Spleen (tissue), 11 donors: ENCODE measurements around the gene TEX11. TPM values are rescaled to one million over a fixed set of nuclear protein-coding genes. Genes with fewer than 3 reads are reported as not detected.
"Not testable (repeated sequence)": the region's sequence is repeated elsewhere in the genome, so short reads cannot be mapped to it uniquely, and the experiment has no call there.

Source experiments
- DNase-seq: peaks from one replicate; pipeline ENCODE4 v3.0.0-alpha.2; 2020
- H3K27ac ChIP-seq, 8 donors: fragments of 200-600 bp; sonication (generic) in 7 of 8; 1 replicate in 4 of 8; 2 replicates in 4 of 8; pipeline versions ENCODE4 v1.5.0 to v1.8.0; 2016 to 2021; ENCODE audit warnings: inconsistent platforms in 4 of 8, mild to moderate bottlenecking in 4 of 8, moderate library complexity in 1 of 8
- H3K27me3 ChIP-seq, 7 donors: fragments of 200-600 bp; sonication (generic) in 6 of 7; replicated peaks in 1 of 7; 1 replicate in 4 of 7; 2 replicates in 3 of 7; pipeline versions ENCODE4 v1.5.0 to v1.8.0; 2016 to 2021; ENCODE audit warnings: inconsistent platforms in 3 of 7, mild to moderate bottlenecking in 1 of 7
- H3K36me3 ChIP-seq, 6 donors: fragments of 200-600 bp; sonication (generic) in 5 of 6; 1 replicate in 4 of 6; 2 replicates in 2 of 6; pipeline versions ENCODE4 v1.5.0 to v1.8.0; 2016 to 2021; ENCODE audit warnings: inconsistent platforms in 2 of 6
- H3K4me1 ChIP-seq, 6 donors: fragments of 200-600 bp; sonication (generic) in 5 of 6; 1 replicate in 3 of 6; 2 replicates in 3 of 6; pipeline versions ENCODE4 v1.5.0 to v1.8.0; 2016 to 2021; ENCODE audit warnings: inconsistent platforms in 3 of 6
- H3K4me3 ChIP-seq, 8 donors: fragments of 200-600 bp; sonication (generic) in 7 of 8; 1 replicate in 4 of 8; 2 replicates in 4 of 8; pipeline versions ENCODE4 v1.5.0 to v1.8.0; 2016 to 2021; ENCODE audit warnings: inconsistent platforms in 4 of 8, mild to moderate bottlenecking in 4 of 8, moderate library complexity in 2 of 8
- H3K9me3 ChIP-seq, 8 donors: fragments of 200-600 bp; sonication (generic) in 7 of 8; 1 replicate in 4 of 8; 2 replicates in 4 of 8; pipeline versions ENCODE4 v1.5.0 to v1.8.0; 2016 to 2021; ENCODE audit warnings: inconsistent platforms in 4 of 8
- CTCF ChIP-seq, 11 experiments: fragments of 200-600 bp in 7 of 11; fragments of 450-650 bp in 4 of 11; sonication (generic) in 4 of 11; IDR thresholded peaks in 8 of 11; conservative IDR thresholded peaks in 3 of 11; 1 replicate in 7 of 11; 2 replicates in 4 of 11; pipeline versions ENCODE4 v1.4.0 to v1.8.0; 2016 to 2021; ENCODE audit warnings: antibody characterized with exemption in 11 of 11, inconsistent platforms in 4 of 11, mild to moderate bottlenecking in 1 of 11
- POLR2A ChIP-seq, 3 donors: fragments of 450-650 bp; IDR thresholded peaks; one replicate each; pipeline ENCODE4 v1.5.1; 2017; ENCODE audit warnings: antibody characterized with exemption in 3 of 3, mild to moderate bottlenecking in 1 of 3
- POLR2AphosphoS5 ChIP-seq, 3 donors: sonication (generic); formaldehyde crosslinking; IDR thresholded peaks; one replicate each; pipeline ENCODE4 v1.5.1; 2017; ENCODE audit warnings: antibody characterized with exemption in 3 of 3
- WGBS, 5 donors: extraction: QIAGEN DNeasy Blood & Tissue Kit in 3 of 5; methylation state at CpG; one replicate each; pipeline versions ENCODE4 v1.1.5 to v1.1.7; 2013 to 2018; 5-methylcytosine and 5-hydroxymethylcytosine counted together
- intact Hi-C: fragments of 100-400 bp; cut with DNase I; formaldehyde crosslinking; loops from one replicate; pipeline ENCODE4 v1.15.0; 2023; ENCODE audit warnings: low total_unique reads
- polyA plus RNA-seq, 3 donors: library from polyadenylated mRNA; stranded (reverse); fragments of 200-250 nt; gene quantifications; one replicate each; pipeline ENCODE4 v1.2.1, GENCODE V29; 2013
- total RNA-seq, 7 donors: library from RNA; depleted of rRNA in 3 of 7; stranded (reverse); fragments of >200 nt in 3 of 7; fragmentation: NEBNext Ultra II Directional in 4 of 7; extraction: Animal tissue kit (Norgen Biotek cat#: 25700) in 4 of 7; gene quantifications; one replicate each; pipeline versions ENCODE4 v1.1.0 to v1.2.1, GENCODE V29; 2016 to 2021
- donor health status: healthy with polysubstance abuse.
- donor health status: DM: no; HTN: no; CAD: no; lungs with moderate emphysema.
- donor health status: DM: no; HTN: no; CAD: no.
- donor health status: Bipolar disorder and iron deficiency.
- donor health status: healthy.
- donor health status: DM: no; HTN: no; CAD: no.
- donor health status: DM: yes; HTN: yes; CAD: no.

The TEX11 gene
- total and polyA plus RNA-seq, 10 donors, result 0.06 to 1.9 (median 0.81) TPM

GRCh38 chrX:70878902-70879301 lies 29.6 kb downstream of the TEX11 start:
- Histone ChIP-seq H3K36me3 (no peaks in the 10 kb centered on the region), H3K27ac (no peak overlapping the region), H3K27me3 (peaks cover 0 to 6% (median 0%) of the 10 kb centered on the region in 7 donors), H3K9me3 (no peaks in the 10 kb centered on the region), H3K4me3 (no peak overlapping the region), H3K4me1 (no peaks in the 10 kb centered on the region)
- no peak for DNase-seq
- 31 to 68% (median 55%) methylated on average over 2 of the region's 2 CpGs for WGBS, 5 donors
- no peak for TF ChIP-seq POLR2AphosphoS5 (IDR thresholded peaks at IDR 0.05)
- TF ChIP-seq CTCF (IDR thresholded peaks at IDR 0.05 in 8 of 11, conservative IDR thresholded peaks at IDR 0.05 in 3 of 11), result no peak
- no peak for TF ChIP-seq POLR2A (IDR thresholded peaks at IDR 0.05)
- intact Hi-C loops, result no loop called here

GRCh38 chrX:70852294-70852693 lies 56.2 kb downstream of the TEX11 start:
- Histone ChIP-seq H3K27ac (no peak overlapping the region), H3K9me3 (no peaks in the 10 kb centered on the region), H3K36me3 (no peaks in the 10 kb centered on the region), H3K27me3 (peaks cover 0 to 4% (median 0%) of the 10 kb centered on the region in 7 donors), H3K4me1 (no peaks in the 10 kb centered on the region), H3K4me3 (no peak overlapping the region)
- intact Hi-C loops, result no loop called here
- 73 to 86% (median 77%) methylated on average over 3 of the region's 3 CpGs for WGBS, 5 donors
- no peak for TF ChIP-seq POLR2A (IDR thresholded peaks at IDR 0.05)
- no peak for TF ChIP-seq CTCF (IDR thresholded peaks at IDR 0.05 in 8 of 11, conservative IDR thresholded peaks at IDR 0.05 in 3 of 11)
- TF ChIP-seq POLR2AphosphoS5 (IDR thresholded peaks at IDR 0.05), result no peak
- no peak for DNase-seq

GRCh38 chrX:70844081-70844480 lies 64.4 kb downstream of the TEX11 start:
- DNase-seq, H3K36me3 ChIP-seq, H3K27ac ChIP-seq, intact Hi-C loops, H3K4me1 ChIP-seq, H3K4me3 ChIP-seq, H3K9me3 ChIP-seq, H3K27me3 ChIP-seq: not testable (repeated sequence)
- WGBS, 5 donors, result 90 to 98% (median 93%) methylated on average over 5 to 6 of the region's 6 CpGs

GRCh38 chrX:70843620-70844019 lies 64.9 kb downstream of the TEX11 start:
- H3K4me3 ChIP-seq, DNase-seq, H3K4me1 ChIP-seq, H3K27ac ChIP-seq, H3K27me3 ChIP-seq, H3K9me3 ChIP-seq, intact Hi-C loops, H3K36me3 ChIP-seq: not testable (repeated sequence)
- 85 to 100% (median 93%) methylated on average over 1 of the region's 1 CpG for WGBS, 5 donors

GRCh38 chrX:70834589-70834988 lies 73.9 kb downstream of the TEX11 start:
- intact Hi-C loops, result no loop called here

More at GRCh38 chrX:70834589-70834988, 73.9 kb downstream of the TEX11 start:
- H3K27ac ChIP-seq, result no peak overlapping the region
- WGBS, 5 donors, result 84 to 97% (median 93%) methylated on average over 7 of the region's 7 CpGs
- no peak for DNase-seq
- H3K9me3 ChIP-seq, result peaks cover 0 to 9% (median 0%) of the 10 kb centered on the region in 8 donors
- H3K4me3 ChIP-seq, result no peak overlapping the region
- H3K27me3 ChIP-seq, result peaks cover 0 to 4% (median 0%) of the 10 kb centered on the region in 7 donors
- no peaks in the 10 kb centered on the region for H3K36me3 ChIP-seq
- no peaks in the 10 kb centered on the region for H3K4me1 ChIP-seq
- TF ChIP-seq CTCF (IDR thresholded peaks at IDR 0.05 in 8 of 11, conservative IDR thresholded peaks at IDR 0.05 in 3 of 11), result no peak
- TF ChIP-seq POLR2A (IDR thresholded peaks at IDR 0.05), result no peak
- no peak for TF ChIP-seq POLR2AphosphoS5 (IDR thresholded peaks at IDR 0.05)
